GM18519 (cell line): ENCODE results near the gene TSPYL2.

Experiments used
- ATAC-seq: cut with Tn5 transposase; IDR thresholded peaks from one replicate; pipeline ENCODE4 v1.9.1; 2021; ENCODE audit warnings: mild to moderate bottlenecking, moderate library complexity; ENCODE audit not compliant: unreplicated experiment, low FRiP score

The TSPYL2 gene

GRCh38 chrX:53116101-53116500, 33.9 kb downstream of the TSPYL2 start:
- no peak for ATAC-seq

DNA sequence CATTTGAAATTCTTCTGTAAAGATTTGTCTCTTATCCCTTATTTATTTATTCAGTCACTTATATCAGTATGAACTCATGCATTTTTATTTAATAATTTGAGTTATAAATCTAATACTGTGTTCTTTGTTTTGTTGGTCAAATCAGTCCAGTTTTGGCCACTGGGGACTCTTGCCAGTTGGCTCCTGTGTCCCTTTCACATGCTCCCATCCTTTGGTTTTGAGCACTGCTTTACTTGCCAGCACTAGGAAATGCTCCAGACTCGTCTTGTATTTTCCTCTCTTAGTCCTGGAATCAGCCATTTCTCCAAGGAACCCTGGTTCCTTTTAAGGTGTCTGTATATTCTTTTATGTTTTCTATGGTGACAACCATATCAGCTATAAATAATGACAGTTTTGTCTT, 39.8 kb downstream of the TSPYL2 start:
- ATAC-seq: no peak

GRCh38 chrX:53125506-53125905, 43.3 kb downstream of the TSPYL2 start:
- ATAC-seq: no peak

GRCh38 chrX:53126377-53126776, 44.2 kb downstream of the TSPYL2 start:
- no peak for ATAC-seq

GRCh38 chrX:53128097-53128749, 46.1 kb downstream of the TSPYL2 start:
- no peak for ATAC-seq

DNA sequence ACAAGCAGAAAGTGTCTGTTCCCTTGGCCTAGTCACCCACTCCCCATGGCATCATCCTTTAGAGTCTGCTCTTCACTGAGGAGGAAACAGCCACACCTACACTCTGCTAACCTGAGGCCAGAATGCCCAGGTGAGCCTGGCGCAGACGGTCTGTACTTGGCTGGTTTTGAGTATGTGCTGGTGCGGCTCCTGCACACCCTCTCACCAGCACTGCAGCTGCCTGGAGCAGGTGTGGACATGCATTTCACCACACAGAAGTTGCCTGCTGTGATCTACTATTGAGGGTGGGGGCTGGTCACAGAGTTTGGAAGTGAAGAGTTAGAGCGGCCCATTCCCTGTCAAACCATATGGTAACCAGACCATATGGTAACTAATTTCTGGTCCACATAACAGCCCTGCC, 51.2 kb downstream of the TSPYL2 start:
- ATAC-seq: no peak

DNA sequence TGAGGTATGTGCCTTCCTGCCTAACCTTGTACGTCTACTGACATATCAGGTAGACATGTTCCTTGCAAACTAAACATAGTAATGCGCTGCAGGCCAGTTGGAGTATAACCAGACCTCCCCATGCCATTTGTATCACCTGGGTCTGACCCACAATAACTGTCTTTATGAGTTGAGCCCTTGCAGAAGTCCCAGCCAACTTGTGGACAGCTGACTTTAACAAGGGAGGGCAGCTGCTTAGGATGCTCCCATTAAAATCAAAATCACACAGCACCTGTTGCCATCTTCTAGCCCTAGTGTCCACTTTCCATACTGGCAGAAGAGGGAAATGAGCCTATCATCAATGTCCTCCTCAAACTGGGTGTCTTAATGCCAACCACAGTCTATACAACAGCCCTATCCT, 53.4 kb downstream of the TSPYL2 start:
- ATAC-seq: no peak
